Measurements from ENCODE around the gene RIPPLY1.

GRCh38 chrX:106875151-106875550 lies 28.0 kb downstream of the RIPPLY1 start:
- TF ChIP-seq EZH2phosphoT487 (IDR thresholded peaks at IDR 0.05; ENCODE audit: low read length) (no peak), EZH2 (optimal IDR thresholded peaks at IDR 0.05; ENCODE audit: low read depth, low read length) (no peak)

Data from MM.1S (cell line).